ENCODE data around the gene NACC1. TPM values are rescaled to one million over a fixed set of nuclear protein-coding genes. Genes with fewer than 3 reads are reported as not detected.

Gene NACC1
- total and polyA plus RNA-seq, 2 experiments from 2014 or later: 12.4 to 260 TPM

DNA sequence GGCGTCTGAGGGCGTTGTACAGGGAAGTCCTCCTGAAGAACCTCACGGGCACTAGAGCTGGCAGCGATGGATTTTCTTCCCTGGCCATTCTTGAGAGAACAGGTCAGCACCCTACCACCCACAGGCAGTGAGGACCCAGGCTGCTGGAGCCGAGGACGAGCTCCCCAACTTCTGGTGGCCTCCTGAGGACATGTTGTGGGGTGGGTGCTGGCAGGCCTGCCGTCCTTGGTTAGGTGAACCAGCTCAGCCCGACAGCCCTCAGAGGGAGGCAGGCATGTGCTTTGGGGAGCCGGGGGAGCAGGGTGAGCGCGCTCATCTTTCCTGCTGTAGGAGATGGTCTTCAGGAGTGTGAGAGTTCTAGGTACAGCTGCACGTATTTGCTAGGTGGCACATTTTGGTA lies 30.8 kb upstream of the NACC1 start:
- Mint-ChIP-seq H3K4me3 (no peak overlapping the region), H3K9me3 (no peaks in the 10 kb centered on the region; the same call in 2 of the 3 replicates), H3K27ac (no peak overlapping the region), H3K36me3 (ENCODE audit: low read depth) (no peaks in the 10 kb centered on the region), H3K27me3 (ENCODE audit: insufficient read depth, low read depth, poor library complexity) (peaks cover 40% of the 10 kb centered on the region), H3K4me1 (peaks cover 37% of the 10 kb centered on the region)
- H3K4me1 ChIP-seq (ENCODE audit: insufficient read depth): peaks cover 25% of the 10 kb centered on the region
- peaks cover 5% of the 10 kb centered on the region; the same call in 1 of the 2 replicates for H3K27me3 ChIP-seq (ENCODE audit: insufficient read depth)
- 0 out of 2 replicates have a peak, but pooled peaks cover 11% of the 10 kb centered on the region for H3F3A ChIP-seq (replicated peaks; ENCODE audit: low read depth)
- no peaks in the 10 kb centered on the region for H3K36me3 ChIP-seq (ENCODE audit: insufficient read depth)
- no peaks in the 10 kb centered on the region for H4K20me1 ChIP-seq (replicated peaks; ENCODE audit: insufficient read depth)
- H3K4me2 ChIP-seq: no peak overlapping the region
- DNase-seq (ENCODE audit: low spot score) (no peak), ATAC-seq (no peak)
- no peak for TF ChIP-seq EZH2 (IDR thresholded peaks at IDR 0.05; ENCODE audit: low read depth, unreplicated experiment)
- TF ChIP-seq STAT1 (IDR thresholded peaks at IDR 0.05; ENCODE audit: unreplicated experiment): no peak
- TF ChIP-seq ZNF331 (CRISPR knock-in tag; IDR thresholded peaks at IDR 0.05; ENCODE audit: low read depth): no peak
- TF ChIP-seq CREB1 (CRISPR knock-in tag; IDR thresholded peaks at IDR 0.05; ENCODE audit: low read depth): no peak
- TF ChIP-seq JUNB (IDR thresholded peaks at IDR 0.05; ENCODE audit: unreplicated experiment): no peak
- no peak for TF ChIP-seq NANOG (IDR thresholded peaks at IDR 0.05; ENCODE audit: borderline replicate concordance)
- TF ChIP-seq ZNF114 (CRISPR knock-in tag; IDR thresholded peaks at IDR 0.05): no peak
- no peak for TF ChIP-seq ZNF462 (CRISPR knock-in tag; IDR thresholded peaks at IDR 0.05)
- TF ChIP-seq, protein P1, sequence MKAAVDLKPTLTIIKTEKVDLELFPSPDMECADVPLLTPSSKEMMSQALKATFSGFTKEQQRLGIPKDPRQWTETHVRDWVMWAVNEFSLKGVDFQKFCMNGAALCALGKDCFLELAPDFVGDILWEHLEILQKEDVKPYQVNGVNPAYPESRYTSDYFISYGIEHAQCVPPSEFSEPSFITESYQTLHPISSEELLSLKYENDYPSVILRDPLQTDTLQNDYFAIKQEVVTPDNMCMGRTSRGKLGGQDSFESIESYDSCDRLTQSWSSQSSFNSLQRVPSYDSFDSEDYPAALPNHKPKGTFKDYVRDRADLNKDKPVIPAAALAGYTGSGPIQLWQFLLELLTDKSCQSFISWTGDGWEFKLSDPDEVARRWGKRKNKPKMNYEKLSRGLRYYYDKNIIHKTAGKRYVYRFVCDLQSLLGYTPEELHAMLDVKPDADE (IDR thresholded peaks at IDR 0.05): no peak
- TF ChIP-seq EZH2phosphoT487 (IDR thresholded peaks at IDR 0.05; ENCODE audit: unreplicated experiment): no peak
- TF ChIP-seq CTCF (conservative IDR thresholded peaks at IDR 0.05; ENCODE audit: low read depth in 2 of 2): no peak
- TF ChIP-seq, protein P2, sequence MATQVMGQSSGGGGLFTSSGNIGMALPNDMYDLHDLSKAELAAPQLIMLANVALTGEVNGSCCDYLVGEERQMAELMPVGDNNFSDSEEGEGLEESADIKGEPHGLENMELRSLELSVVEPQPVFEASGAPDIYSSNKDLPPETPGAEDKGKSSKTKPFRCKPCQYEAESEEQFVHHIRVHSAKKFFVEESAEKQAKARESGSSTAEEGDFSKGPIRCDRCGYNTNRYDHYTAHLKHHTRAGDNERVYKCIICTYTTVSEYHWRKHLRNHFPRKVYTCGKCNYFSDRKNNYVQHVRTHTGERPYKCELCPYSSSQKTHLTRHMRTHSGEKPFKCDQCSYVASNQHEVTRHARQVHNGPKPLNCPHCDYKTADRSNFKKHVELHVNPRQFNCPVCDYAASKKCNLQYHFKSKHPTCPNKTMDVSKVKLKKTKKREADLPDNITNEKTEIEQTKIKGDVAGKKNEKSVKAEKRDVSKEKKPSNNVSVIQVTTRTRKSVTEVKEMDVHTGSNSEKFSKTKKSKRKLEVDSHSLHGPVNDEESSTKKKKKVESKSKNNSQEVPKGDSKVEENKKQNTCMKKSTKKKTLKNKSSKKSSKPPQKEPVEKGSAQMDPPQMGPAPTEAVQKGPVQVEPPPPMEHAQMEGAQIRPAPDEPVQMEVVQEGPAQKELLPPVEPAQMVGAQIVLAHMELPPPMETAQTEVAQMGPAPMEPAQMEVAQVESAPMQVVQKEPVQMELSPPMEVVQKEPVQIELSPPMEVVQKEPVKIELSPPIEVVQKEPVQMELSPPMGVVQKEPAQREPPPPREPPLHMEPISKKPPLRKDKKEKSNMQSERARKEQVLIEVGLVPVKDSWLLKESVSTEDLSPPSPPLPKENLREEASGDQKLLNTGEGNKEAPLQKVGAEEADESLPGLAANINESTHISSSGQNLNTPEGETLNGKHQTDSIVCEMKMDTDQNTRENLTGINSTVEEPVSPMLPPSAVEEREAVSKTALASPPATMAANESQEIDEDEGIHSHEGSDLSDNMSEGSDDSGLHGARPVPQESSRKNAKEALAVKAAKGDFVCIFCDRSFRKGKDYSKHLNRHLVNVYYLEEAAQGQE (IDR thresholded peaks at IDR 0.05; ENCODE audit: unreplicated experiment): no peak
- no peaks in the 10 kb centered on the region for H3K79me2 ChIP-seq (replicated peaks; ENCODE audit: insufficient read depth)
- H3K4me3 ChIP-seq: no peak overlapping the region
- H3K27ac ChIP-seq (ENCODE audit: low read depth): no peak overlapping the region
- H2AFZ ChIP-seq: no peak overlapping the region
- no peaks in the 10 kb centered on the region for H3K9me2 ChIP-seq (ENCODE audit: insufficient read depth)

Measured in GM23338 (cell line).